Measurements from ENCODE around the gene MAD1L1. TPM values are rescaled to one million over a fixed set of nuclear protein-coding genes. Genes with fewer than 3 reads are reported as not detected.

MAD1L1 gene
- total and polyA plus RNA-seq, 2 donors (not counting 3 experiments of a cell fraction or from before 2014, with no cell fraction given), result 34.1 to 42.3 TPM

- Histone ChIP-seq H3K36me3 (ENCODE audit: control insufficient read depth in 2 of 2, extremely low read depth in 1 of 2, insufficient read depth in 2 of 2, low read length in 2 of 2) (no peaks in the 10 kb centered on the region), H3K9me1 (replicated peaks; ENCODE audit: control insufficient read depth, extremely low read depth, insufficient read depth, low read length) (no peaks in the 10 kb centered on the region), H3K27ac (ENCODE audit: insufficient read depth, low read depth, low read length) (no peak overlapping the region), H3K4me2 (ENCODE audit: insufficient read depth, low read length) (no peak overlapping the region), H3K9me3 (replicated peaks; ENCODE audit: control insufficient read depth, insufficient read depth, low read length) (peaks cover 3% of the 10 kb centered on the region), H3K27me3 (ENCODE audit: control insufficient read depth in 2 of 2, insufficient read depth in 2 of 2, low read length in 2 of 2) (no peaks in the 10 kb centered on the region), H4K20me1 (replicated peaks; ENCODE audit: control insufficient read depth, extremely low read depth, insufficient read depth, low read length) (no peaks in the 10 kb centered on the region), H3K79me2 (ENCODE audit: control insufficient read depth, insufficient read depth, low read length) (no peaks in the 10 kb centered on the region), H3K9ac (replicated peaks; ENCODE audit: extremely low read depth, insufficient read depth, low read length) (no peak overlapping the region), H3K4me1 (ENCODE audit: control insufficient read depth, extremely low read depth, insufficient read depth, low read length) (peaks cover 14% of the 10 kb centered on the region), H2AFZ (ENCODE audit: low read depth, low read length) (no peak overlapping the region), H3K4me3 (replicated peaks in 1 of 3; ENCODE audit: insufficient read depth in 1 of 3, low read depth in 1 of 3, low read length in 3 of 3) (no peak overlapping the region)
- CTCF ChIA-PET, result no interaction called here
- dilution Hi-C loops (cut with MboI; ENCODE audit: extremely low pct_ligation_motif_present, low sequenced_read_pairs) (no loop called here), intact Hi-C loops (cut with micrococcal nuclease) (no loop called here)
- no peak for TF ChIP-seq GATA2 (IDR thresholded peaks at IDR 0.05; ENCODE audit: insufficient read depth, insufficient read length, low read depth, low read length)
- TF ChIP-seq POLR2AphosphoS5 (IDR thresholded peaks at IDR 0.05; ENCODE audit: insufficient read depth, low read depth, low read length), result no peak
- TF ChIP-seq FOS (IDR thresholded peaks at IDR 0.05; ENCODE audit: borderline replicate concordance, insufficient read depth, low read length), result no peak
- TF ChIP-seq CTCF (IDR thresholded peaks at IDR 0.05; ENCODE audit: extremely low read depth in 1 of 2, insufficient read depth in 1 of 2, low read depth in 1 of 2, low read length in 2 of 2), result no peak
- no peak for TF ChIP-seq MYC (IDR thresholded peaks at IDR 0.05; ENCODE audit: low read depth, low read length)
- no peak for TF ChIP-seq EZH2 (IDR thresholded peaks at IDR 0.05; ENCODE audit: borderline replicate concordance, low read depth, low read length, severe bottlenecking)
- TF ChIP-seq JUN (IDR thresholded peaks at IDR 0.05; ENCODE audit: borderline replicate concordance, insufficient read depth, insufficient read length, low read depth), result no peak
- no peak for TF ChIP-seq MAX (IDR thresholded peaks at IDR 0.05; ENCODE audit: insufficient read depth, insufficient read length)
- TF ChIP-seq POLR2A (IDR thresholded peaks at IDR 0.05; ENCODE audit: low read depth, low read length), result no peak
- POLR2A ChIA-PET, result no interaction called here
- DNase-seq (ENCODE audit: low read depth, low spot score), result no peak
- BruUV-seq (replicated peaks), result no TSS peak
- no peak for FAIRE-seq
Observed at GRCh38 chr7:2022021-2022409, 210.7 kb downstream of the MAD1L1 start.
